GM12891 (cell line): Measurements from ENCODE around the gene JCAD.

ENCODE experiments used
- DNase-seq: peaks from one replicate; pipeline ENCODE4 v3.0.0; 2011; ENCODE audit warnings: low spot score; ENCODE audit not compliant: insufficient read length
- FAIRE-seq: peaks from 2 replicates; lab custom pipeline; 2011; peaks lifted over from hg19 to GRCh38; lab: Jason Lieb, UNC
- PAX5 ChIP-seq: IDR thresholded peaks from 2 replicates; pipeline ENCODE4 v1.6.1; 2011; ENCODE audit warnings: low read length, moderate library complexity, mild to moderate bottlenecking; ENCODE audit not compliant: insufficient read depth, severe bottlenecking
- POLR2A ChIP-seq: IDR thresholded peaks from 2 replicates; pipeline ENCODE4 v1.6.1; 2011; ENCODE audit warnings: low read depth, low read length, control low read depth
- POLR2AphosphoS5 ChIP-seq: IDR thresholded peaks from 2 replicates; pipeline ENCODE4 v1.6.1; 2011; ENCODE audit warnings: low read depth, low read length, control low read depth
- POU2F2 ChIP-seq: IDR thresholded peaks from 2 replicates; pipeline ENCODE4 v1.6.1; 2011; ENCODE audit warnings: low read depth, mild to moderate bottlenecking, control low read depth, low read length, moderate library complexity
- SPI1 ChIP-seq: IDR thresholded peaks from 2 replicates; pipeline ENCODE4 v1.6.1; 2011; ENCODE audit warnings: low read depth, low read length, control low read depth
- TAF1 ChIP-seq: IDR thresholded peaks from 2 replicates; pipeline ENCODE4 v1.6.1; 2011; ENCODE audit warnings: low read depth, low read length, control low read depth

JCAD gene

GRCh38 chr10:30037620-30038336 lies 21.6 kb downstream of the JCAD start:
- no peak for FAIRE-seq
- DNase-seq = no peak
- no peak for TF ChIP-seq POLR2A
- no peak for TF ChIP-seq POU2F2
- TF ChIP-seq PAX5 = no peak
- no peak for TF ChIP-seq POLR2AphosphoS5
- TF ChIP-seq TAF1 = no peak
- no peak for TF ChIP-seq SPI1

GRCh38 chr10:30036811-30037210 lies 22.6 kb downstream of the JCAD start:
- no peak for FAIRE-seq

GRCh38 chr10:30036341-30036740 lies 23.0 kb downstream of the JCAD start:
- DNase-seq = no peak
- TF ChIP-seq POU2F2 (no peak), POLR2AphosphoS5 (no peak), TAF1 (no peak), SPI1 (no peak), PAX5 (no peak), POLR2A (no peak)

More at GRCh38 chr10:30036811-30037210, 22.6 kb downstream of the JCAD start:
- TF ChIP-seq POLR2AphosphoS5 (no peak), POU2F2 (no peak), POLR2A (no peak), PAX5 (no peak), TAF1 (no peak), SPI1 (no peak)
- no peak for DNase-seq

GRCh38 chr10:30034433-30035137 lies 24.8 kb downstream of the JCAD start:
- peak; percentile 50 for DNase-seq
- no peak for TF ChIP-seq POU2F2
- TF ChIP-seq TAF1 = no peak
- no peak for TF ChIP-seq PAX5
- TF ChIP-seq POLR2A = no peak
- TF ChIP-seq SPI1 = no peak
- TF ChIP-seq POLR2AphosphoS5 = no peak
- peak; percentile 73 for FAIRE-seq

More at GRCh38 chr10:30036341-30036740, 23.0 kb downstream of the JCAD start:
- FAIRE-seq = no peak

GRCh38 chr10:30032125-30032524 lies 27.3 kb downstream of the JCAD start:
- DNase-seq (no peak), FAIRE-seq (no peak)
- TF ChIP-seq SPI1 = no peak
- TF ChIP-seq POLR2A = no peak
- TF ChIP-seq PAX5 = no peak
- no peak for TF ChIP-seq POLR2AphosphoS5

- DNase-seq (no peak), FAIRE-seq (no peak)
- TF ChIP-seq POLR2A = no peak
- TF ChIP-seq POLR2AphosphoS5 = no peak
- no peak for TF ChIP-seq PAX5
These were observed 29.5 kb downstream of the JCAD start for GRCh38 chr10:30029872-30030256.

- FAIRE-seq (no peak), DNase-seq (no peak)
- no peak for TF ChIP-seq PAX5
- no peak for TF ChIP-seq POU2F2
- TF ChIP-seq TAF1 = no peak
- TF ChIP-seq SPI1 = no peak
- TF ChIP-seq POLR2A = no peak
- no peak for TF ChIP-seq POLR2AphosphoS5
These were observed 30.1 kb downstream of the JCAD start for GRCh38 chr10:30029164-30029871.

- FAIRE-seq (no peak), DNase-seq (no peak)
- TF ChIP-seq POLR2A (no peak), POLR2AphosphoS5 (no peak), SPI1 (no peak)
These were observed 30.7 kb downstream of the JCAD start for GRCh38 chr10:30028738-30029030.

GRCh38 chr10:30028006-30028737 lies 31.2 kb downstream of the JCAD start:
- no peak for TF ChIP-seq POLR2AphosphoS5
- TF ChIP-seq TAF1 = no peak
- TF ChIP-seq POU2F2 = no peak
- TF ChIP-seq POLR2A = no peak
- DNase-seq (no peak), FAIRE-seq (no peak)
